Stimulated activated CD4-positive, alpha-beta T cell treated with anti-CD3 and anti-CD28 coated beads, Interleukin-1b, Interleukin-23, amount 100 ng/mL, for 48 hours (primary cell): Measurements from ENCODE around the gene AIP.

Experiments
- DNase-seq: peaks from one replicate; pipeline ENCODE4 v3.0.0-alpha.2; 2020

AIP gene

GRCh38 chr11:67538306-67538705 lies 55.5 kb downstream of the AIP start:
- no peak for DNase-seq

- no peak for DNase-seq
These were observed 56.1 kb downstream of the AIP start for GRCh38 chr11:67538823-67539505.

- no peak for DNase-seq
These were observed 56.7 kb downstream of the AIP start for GRCh38 chr11:67539550-67539949.
